ENCODE data around the gene RPL13.

DNA sequence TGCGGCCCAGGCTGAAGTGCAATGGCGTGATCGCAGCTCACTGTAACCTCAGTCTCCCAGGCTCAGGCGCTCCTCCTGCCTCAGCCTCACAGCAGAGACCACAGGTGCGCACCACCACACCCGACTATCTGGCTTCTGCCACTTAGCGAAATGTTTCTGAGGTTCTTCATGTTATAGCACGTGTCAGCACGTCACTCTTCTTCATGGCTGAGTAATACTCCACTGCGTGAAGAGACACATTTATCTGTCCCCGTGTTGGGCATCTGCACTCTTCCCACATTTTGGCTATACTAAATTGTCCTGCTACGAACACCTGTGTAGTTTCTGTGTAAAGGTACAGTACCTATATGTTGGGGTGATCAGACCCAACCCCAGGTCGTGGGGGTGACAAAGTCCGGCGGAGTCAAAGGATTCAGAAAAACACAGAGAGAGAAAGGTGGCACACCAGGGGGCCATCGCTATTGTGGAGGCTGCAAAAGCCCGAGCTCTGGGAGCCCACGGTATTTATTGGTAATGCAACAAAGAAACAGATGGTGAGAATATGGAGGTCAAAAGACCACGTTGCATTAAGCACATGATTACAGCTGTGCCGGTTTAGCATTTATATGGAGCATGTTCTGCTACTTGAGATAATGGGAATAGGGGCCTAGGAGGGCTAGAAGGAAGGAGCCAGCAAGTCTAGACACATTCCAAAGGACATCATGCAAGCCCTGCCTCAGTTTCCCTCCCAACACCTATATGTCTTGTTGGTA, 52.1 kb downstream of the RPL13 start:
- TF ChIP-seq, protein P1, sequence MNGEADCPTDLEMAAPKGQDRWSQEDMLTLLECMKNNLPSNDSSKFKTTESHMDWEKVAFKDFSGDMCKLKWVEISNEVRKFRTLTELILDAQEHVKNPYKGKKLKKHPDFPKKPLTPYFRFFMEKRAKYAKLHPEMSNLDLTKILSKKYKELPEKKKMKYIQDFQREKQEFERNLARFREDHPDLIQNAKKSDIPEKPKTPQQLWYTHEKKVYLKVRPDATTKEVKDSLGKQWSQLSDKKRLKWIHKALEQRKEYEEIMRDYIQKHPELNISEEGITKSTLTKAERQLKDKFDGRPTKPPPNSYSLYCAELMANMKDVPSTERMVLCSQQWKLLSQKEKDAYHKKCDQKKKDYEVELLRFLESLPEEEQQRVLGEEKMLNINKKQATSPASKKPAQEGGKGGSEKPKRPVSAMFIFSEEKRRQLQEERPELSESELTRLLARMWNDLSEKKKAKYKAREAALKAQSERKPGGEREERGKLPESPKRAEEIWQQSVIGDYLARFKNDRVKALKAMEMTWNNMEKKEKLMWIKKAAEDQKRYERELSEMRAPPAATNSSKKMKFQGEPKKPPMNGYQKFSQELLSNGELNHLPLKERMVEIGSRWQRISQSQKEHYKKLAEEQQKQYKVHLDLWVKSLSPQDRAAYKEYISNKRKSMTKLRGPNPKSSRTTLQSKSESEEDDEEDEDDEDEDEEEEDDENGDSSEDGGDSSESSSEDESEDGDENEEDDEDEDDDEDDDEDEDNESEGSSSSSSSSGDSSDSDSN (CRISPR knock-in tag; IDR thresholded peaks at IDR 0.05) = no peak
- no peak for TF ChIP-seq BCL6 (CRISPR knock-in tag; IDR thresholded peaks at IDR 0.05)
- TF ChIP-seq, protein P2, sequence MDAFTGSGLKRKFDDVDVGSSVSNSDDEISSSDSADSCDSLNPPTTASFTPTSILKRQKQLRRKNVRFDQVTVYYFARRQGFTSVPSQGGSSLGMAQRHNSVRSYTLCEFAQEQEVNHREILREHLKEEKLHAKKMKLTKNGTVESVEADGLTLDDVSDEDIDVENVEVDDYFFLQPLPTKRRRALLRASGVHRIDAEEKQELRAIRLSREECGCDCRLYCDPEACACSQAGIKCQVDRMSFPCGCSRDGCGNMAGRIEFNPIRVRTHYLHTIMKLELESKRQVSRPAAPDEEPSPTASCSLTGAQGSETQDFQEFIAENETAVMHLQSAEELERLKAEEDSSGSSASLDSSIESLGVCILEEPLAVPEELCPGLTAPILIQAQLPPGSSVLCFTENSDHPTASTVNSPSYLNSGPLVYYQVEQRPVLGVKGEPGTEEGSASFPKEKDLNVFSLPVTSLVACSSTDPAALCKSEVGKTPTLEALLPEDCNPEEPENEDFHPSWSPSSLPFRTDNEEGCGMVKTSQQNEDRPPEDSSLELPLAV (CRISPR knock-in tag; conservative IDR thresholded peaks at IDR 0.05; ENCODE audit: low read depth) = no peak
- no peak for TF ChIP-seq HDAC2 (CRISPR knock-in tag; IDR thresholded peaks at IDR 0.05)
- no peak for TF ChIP-seq POLR2A (IDR thresholded peaks at IDR 0.05; ENCODE audit: insufficient read depth in 1 of 2, low read depth in 2 of 2, low read length in 2 of 2)
- TF ChIP-seq TAF1 (CRISPR knock-in tag; IDR thresholded peaks at IDR 0.05) = no peak
- TF ChIP-seq KLF6 (CRISPR knock-in tag; IDR thresholded peaks at IDR 0.05) = no peak
- no peak for TF ChIP-seq ZNF317 (CRISPR knock-in tag; IDR thresholded peaks at IDR 0.05)
